ENCODE data around the gene CCL4. TPM values are rescaled to one million over a fixed set of nuclear protein-coding genes. Genes with fewer than 3 reads are reported as not detected.
A peak's percentile ranks its signal among the peaks of the same experiment; 100 is the strongest.
"Not testable (repeated sequence)": the region's sequence is repeated elsewhere in the genome, so short reads cannot be mapped to it uniquely, and the experiment has no call there.

CCL4 gene
- polyA plus RNA-seq, 1 donor from 2014 or later, result 8.4 TPM

DNA sequence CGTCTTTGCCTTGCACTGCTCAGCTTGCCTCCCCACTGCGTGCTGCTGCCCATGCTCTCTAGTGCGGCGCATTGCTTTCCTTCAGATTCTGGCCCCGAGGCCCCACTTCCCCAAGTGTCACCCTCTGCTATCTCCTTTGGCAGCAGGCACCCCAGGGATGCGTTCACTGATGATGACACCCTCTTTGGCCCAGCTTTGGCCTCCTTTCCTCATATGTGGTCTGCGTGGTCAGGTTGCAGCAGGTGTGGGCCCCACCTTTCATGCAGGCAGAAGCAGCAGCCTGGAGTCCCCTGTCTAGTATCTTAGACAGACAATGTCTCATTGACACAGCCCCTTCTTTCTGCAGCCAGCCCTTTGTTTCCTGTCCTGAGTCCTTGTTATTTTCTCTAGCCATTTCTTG is 8.9 kb upstream of the CCL4 start:
- peaks cover 40% of the 10 kb centered on the region for H3K27me3 Mint-ChIP-seq
- no peak overlapping the region for H3K4me3 Mint-ChIP-seq
- no peaks in the 10 kb centered on the region for H3K36me3 Mint-ChIP-seq
- no peak overlapping the region for H3K27ac Mint-ChIP-seq
- peaks cover 33 to 39% (median 34%) of the 10 kb centered on the region in 3 donors for H3K4me1 Mint-ChIP-seq
- H3K9me3 Mint-ChIP-seq, result no peaks in the 10 kb centered on the region

DNA sequence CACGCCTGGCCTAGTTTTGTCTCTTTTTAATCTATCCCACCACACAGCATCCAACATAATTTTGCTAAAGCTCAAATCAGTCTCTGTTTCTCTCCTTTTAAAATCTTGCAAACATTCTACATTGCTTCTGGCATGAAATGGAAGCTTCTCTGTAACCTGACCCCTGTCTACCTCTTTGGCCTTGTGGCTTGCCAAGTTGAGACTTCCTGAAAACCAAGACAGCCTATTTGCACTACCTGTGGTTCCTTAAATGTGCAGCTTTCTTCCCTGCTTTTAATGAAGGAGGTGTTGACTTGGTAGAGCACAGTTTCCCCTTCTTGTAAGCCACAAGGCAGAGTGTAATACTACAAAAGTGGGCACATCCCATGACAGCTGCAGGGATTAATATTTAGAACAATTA is 7.6 kb upstream of the CCL4 start:
- Mint-ChIP-seq H3K27me3 (peaks cover 45% of the 10 kb centered on the region), H3K9me3 (no peaks in the 10 kb centered on the region), H3K36me3 (no peaks in the 10 kb centered on the region), H3K4me1 (peaks cover 28 to 33% (median 30%) of the 10 kb centered on the region in 3 donors), H3K27ac (peak overlapping the region in 1 of 3 donors; percentile 61), H3K4me3 (no peak overlapping the region)

DNA sequence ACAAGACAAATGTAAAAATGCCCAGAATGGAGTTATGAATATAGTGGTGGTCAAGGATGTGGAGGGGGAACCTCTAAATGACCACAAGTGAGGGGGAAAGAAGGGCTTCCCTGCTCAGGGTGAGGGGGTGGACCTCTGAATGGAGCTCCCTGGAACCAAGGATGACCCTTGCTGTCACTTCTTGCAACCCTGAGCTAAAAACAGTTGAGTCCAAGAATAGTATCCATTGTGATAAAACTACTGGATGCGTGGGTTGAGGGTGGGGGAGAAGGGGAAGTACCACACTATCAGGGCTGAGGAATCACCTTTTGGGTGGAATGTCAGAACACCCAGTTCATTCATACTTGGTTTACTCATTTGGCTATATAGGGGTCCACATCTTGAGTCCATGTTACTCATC is 4.6 kb upstream of the CCL4 start:
- H3K4me3 Mint-ChIP-seq, H3K9me3 Mint-ChIP-seq, H3K36me3 Mint-ChIP-seq, H3K27ac Mint-ChIP-seq: not testable (repeated sequence)
- Mint-ChIP-seq H3K27me3 (peaks cover 52% of the 10 kb centered on the region), H3K4me1 (peaks cover 28 to 32% (median 30%) of the 10 kb centered on the region in 3 donors)

DNA sequence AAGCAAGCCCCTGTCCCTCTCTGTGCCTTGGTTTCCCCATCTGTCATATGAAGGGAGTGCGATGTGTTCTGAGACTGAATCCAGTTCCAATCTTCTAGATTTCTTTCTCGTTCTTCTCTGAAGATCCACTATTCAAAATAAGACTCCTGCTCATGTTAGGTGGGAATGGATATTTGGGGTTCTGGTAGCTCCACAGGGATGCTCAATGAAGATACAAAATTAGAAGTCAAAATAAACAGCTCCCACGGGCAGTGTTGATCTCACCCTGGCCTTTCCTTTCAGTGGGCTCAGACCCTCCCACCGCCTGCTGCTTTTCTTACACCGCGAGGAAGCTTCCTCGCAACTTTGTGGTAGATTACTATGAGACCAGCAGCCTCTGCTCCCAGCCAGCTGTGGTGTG is 619 bp downstream of the CCL4 start:
- peak overlapping the region in 2 of 4 donors; percentile 65 to 91 for H3K4me3 Mint-ChIP-seq
- peaks cover 40% of the 10 kb centered on the region for H3K27me3 Mint-ChIP-seq
- peaks cover 29 to 32% (median 29%) of the 10 kb centered on the region in 3 donors for H3K4me1 Mint-ChIP-seq
- H3K36me3 Mint-ChIP-seq, H3K9me3 Mint-ChIP-seq: not testable (repeated sequence)
- H3K27ac Mint-ChIP-seq, result peak overlapping the region in 1 of 3 donors; percentile 21

DNA sequence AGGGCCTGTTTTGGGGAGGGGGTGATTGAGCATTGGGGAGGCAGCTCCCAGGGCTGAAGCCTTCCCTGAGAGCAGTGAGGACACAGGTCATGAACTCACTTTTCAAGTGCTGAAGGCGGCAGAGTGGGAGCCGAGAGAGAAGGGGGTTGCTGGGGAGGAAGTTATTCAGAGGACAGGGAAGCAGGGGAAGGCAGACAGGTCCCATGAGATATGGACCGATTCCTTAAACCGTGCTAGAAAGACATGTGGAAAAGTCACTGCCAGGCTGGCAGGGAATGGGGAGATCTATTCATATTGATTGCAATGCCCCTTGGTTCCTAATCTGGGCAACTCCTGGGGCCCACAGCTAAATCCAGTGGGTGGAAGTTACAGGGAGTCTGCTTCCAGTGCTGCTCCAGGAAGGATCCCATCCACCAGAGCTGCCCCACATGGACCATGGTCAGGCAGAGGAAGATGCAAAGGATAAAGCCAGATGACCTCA is 1.1 kb downstream of the CCL4 start:
- peaks cover 2% of the 10 kb centered on the region for H3K36me3 Mint-ChIP-seq
- H3K27ac Mint-ChIP-seq, result peak overlapping the region in 1 of 3 donors; percentile 21
- peaks cover 25 to 29% (median 27%) of the 10 kb centered on the region in 3 donors for H3K4me1 Mint-ChIP-seq
- peak overlapping the region in 2 of 4 donors; percentile 65 to 91 for H3K4me3 Mint-ChIP-seq
- peaks cover 36% of the 10 kb centered on the region for H3K27me3 Mint-ChIP-seq
- H3K9me3 Mint-ChIP-seq, result no peaks in the 10 kb centered on the region

DNA sequence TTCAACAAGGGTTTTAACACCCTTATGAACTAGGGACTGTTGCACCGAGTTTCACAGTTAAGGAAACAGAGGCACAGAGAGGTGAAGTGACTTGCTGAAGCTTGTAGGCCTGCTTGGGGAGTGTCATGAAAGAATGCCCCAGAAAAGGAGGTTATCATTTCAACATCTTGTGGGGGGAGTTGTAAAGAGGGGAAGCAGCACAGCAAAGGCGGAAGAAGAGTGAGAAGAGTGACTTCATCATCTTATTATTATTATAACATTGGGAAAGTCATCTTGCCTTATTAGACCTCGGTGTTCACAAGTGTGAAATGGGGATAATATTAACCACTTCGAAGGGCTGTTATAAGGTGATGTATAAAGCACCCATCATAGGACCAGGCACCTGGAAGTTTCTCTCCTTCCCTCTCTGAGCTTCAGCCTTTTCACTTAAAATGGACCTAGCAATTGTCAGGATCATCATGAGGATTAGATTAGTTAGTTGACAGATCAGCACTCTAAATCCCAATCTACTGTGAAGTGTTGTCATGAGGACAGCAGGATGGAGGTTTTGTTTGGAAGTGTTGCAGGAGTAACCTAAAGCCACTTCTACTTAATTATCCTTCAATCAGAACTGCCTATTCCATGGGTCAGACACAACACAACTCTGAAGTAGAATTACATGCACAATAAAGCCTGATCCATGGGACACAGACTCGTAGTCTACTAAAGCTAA is 2.3 kb downstream of the CCL4 start:
- no peaks in the 10 kb centered on the region for H3K9me3 Mint-ChIP-seq
- H3K4me1 Mint-ChIP-seq, result peaks cover 20 to 29% (median 22%) of the 10 kb centered on the region in 3 donors
- H3K27ac Mint-ChIP-seq, result no peak overlapping the region
- H3K4me3 Mint-ChIP-seq, result peak overlapping the region in 1 of 4 donors; percentile 50
- H3K27me3 Mint-ChIP-seq, result peaks cover 31% of the 10 kb centered on the region
- H3K36me3 Mint-ChIP-seq, result peaks cover 2% of the 10 kb centered on the region

DNA sequence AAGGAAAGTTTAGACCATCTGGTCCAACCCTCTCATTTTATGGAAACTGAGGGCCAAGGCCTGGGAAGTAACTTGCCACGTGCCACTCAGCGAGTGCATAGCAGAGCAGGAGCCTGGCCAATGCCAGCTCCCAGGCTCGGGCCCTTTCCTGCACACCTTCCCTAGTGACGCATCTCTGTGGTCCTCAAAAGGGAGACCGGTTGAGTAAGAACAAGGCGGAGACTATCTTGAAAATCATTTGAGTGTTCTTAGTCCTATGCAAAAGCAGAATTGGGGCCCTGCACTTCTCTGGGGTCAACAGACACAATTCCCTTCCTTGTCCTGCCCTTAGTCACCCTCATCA is 2.8 kb downstream of the CCL4 start:
- no peak overlapping the region for H3K27ac Mint-ChIP-seq
- peaks cover 37% of the 10 kb centered on the region for H3K27me3 Mint-ChIP-seq
- H3K4me3 Mint-ChIP-seq, result no peak overlapping the region
- peaks cover 0 to 2% (median 0%) of the 10 kb centered on the region in 3 donors for H3K9me3 Mint-ChIP-seq
- peaks cover 20 to 32% (median 24%) of the 10 kb centered on the region in 3 donors for H3K4me1 Mint-ChIP-seq
- H3K36me3 Mint-ChIP-seq, result peaks cover 4% of the 10 kb centered on the region

DNA sequence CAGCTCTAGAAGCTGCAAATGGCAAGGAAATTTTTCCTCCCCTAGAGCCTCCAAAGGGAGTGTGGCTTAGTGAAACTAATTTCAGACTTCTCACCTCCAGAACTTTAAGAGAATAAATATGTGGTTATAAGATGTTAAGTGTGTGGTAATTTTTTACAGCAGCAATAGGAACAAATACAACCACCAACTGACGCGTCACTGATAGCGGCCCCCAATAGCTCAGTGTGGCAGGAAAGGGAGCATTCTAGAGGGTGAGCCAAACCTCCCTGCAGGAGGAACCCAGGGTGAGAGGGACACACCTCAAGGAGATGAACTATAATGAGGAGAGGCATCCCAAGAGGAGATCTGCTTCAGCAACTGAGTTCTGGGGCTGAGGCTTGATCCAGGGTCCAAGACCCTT is 4.0 kb downstream of the CCL4 start:
- Mint-ChIP-seq H3K9me3 (peaks cover 2 to 10% (median 8%) of the 10 kb centered on the region in 3 donors), H3K4me1 (peaks cover 18 to 28% (median 23%) of the 10 kb centered on the region in 3 donors), H3K27me3 (peaks cover 36% of the 10 kb centered on the region), H3K36me3 (peaks cover 6% of the 10 kb centered on the region), H3K4me3 (no peak overlapping the region), H3K27ac (no peak overlapping the region)

DNA sequence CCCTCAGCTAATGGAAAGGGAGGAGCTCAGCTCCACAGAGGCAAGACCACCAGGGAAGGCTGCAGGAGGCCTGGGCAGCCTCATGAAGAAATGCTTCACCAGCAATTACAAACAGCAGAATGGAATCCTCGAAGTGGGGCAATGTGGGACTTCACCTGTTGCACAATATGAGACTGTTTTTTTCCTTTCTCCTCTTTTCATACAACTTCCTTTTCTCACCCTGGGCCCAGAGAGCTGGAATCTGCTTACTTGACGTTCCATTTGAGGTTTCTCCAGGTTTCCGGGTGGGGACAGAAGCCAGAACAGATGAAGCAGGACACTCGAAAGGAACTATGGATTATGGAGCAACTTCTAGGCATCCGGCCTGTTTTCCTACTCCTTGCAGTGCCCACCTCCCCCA is 4.6 kb downstream of the CCL4 start:
- not testable (repeated sequence) for H3K36me3 Mint-ChIP-seq, H3K4me3 Mint-ChIP-seq
- Mint-ChIP-seq H3K27me3 (peaks cover 31% of the 10 kb centered on the region), H3K4me1 (peaks cover 12 to 22% (median 16%) of the 10 kb centered on the region in 3 donors), H3K27ac (peak overlapping the region in 1 of 3 donors; percentile 65), H3K9me3 (peaks cover 2 to 12% (median 10%) of the 10 kb centered on the region in 3 donors)

DNA sequence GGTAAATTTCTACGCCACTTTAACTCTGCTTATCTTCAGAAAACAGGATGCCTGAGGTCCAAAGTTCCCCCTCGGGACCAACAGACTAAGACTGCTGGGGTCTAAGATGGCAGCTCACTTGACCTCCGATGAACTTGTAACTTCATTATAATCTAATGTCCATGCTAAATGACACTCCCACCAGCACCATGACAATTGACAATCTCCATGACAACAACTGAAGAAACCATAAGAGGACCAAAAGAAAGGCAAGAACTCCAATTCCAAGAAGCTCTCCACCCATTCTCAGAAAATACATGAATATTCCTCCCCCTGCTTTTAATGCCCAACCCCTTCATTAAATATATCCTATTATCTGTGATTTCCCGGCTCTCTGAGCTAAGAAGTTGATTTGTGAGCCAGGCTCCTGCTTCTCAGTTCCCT is 7.5 kb downstream of the CCL4 start:
- Mint-ChIP-seq H3K4me1 (peaks cover 0 to 6% (median 3%) of the 10 kb centered on the region in 3 donors), H3K36me3 (peaks cover 8% of the 10 kb centered on the region), H3K9me3 (peaks cover 5 to 12% (median 10%) of the 10 kb centered on the region in 3 donors), H3K27ac (no peak overlapping the region), H3K4me3 (no peak overlapping the region), H3K27me3 (peaks cover 12% of the 10 kb centered on the region)

DNA sequence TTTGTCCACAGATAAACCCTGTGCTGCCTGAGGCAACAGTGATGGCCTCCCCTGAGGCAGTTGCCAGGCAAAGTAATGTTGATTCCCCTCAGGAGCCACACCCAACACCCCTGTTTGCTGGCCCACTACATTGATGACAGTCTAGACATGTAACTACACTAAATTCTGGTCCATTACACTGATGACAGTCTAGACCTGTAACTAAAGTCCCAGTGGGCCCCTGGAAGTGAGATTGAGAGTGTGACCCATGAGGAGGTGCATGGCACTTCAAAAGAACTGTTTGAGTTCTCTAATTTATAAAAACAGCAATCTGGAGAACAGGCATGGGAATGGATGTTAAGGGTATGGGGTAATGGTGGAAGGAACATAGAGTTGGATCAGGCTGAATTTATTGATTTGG is 8.9 kb downstream of the CCL4 start:
- Mint-ChIP-seq H3K4me3 (no peak overlapping the region), H3K27ac (no peak overlapping the region), H3K27me3 (peaks cover 9% of the 10 kb centered on the region), H3K36me3 (peaks cover 6% of the 10 kb centered on the region), H3K9me3 (peaks cover 5 to 12% (median 10%) of the 10 kb centered on the region in 3 donors), H3K4me1 (peaks cover 0 to 6% (median 3%) of the 10 kb centered on the region in 3 donors)

DNA sequence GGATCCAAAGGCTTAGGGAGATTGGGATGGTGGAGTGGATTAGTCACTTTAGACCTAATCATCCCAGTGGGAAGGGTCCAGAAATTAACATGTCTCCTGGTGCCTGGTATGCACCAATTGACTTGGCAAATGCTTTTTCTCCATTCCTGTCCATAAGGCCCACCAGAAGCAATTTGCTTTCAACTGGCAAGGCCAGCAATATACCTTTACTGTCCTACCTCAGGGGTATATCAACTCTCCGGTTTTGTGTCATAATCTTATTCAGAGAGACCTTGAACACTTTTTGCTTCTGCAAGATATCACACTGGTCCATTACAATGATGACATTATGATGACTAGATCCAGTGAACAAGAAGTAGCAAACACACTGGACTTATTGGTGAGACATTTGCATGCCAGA is 9.5 kb downstream of the CCL4 start:
- H3K27me3 Mint-ChIP-seq, H3K4me1 Mint-ChIP-seq, H3K4me3 Mint-ChIP-seq, H3K27ac Mint-ChIP-seq, H3K36me3 Mint-ChIP-seq: not testable (repeated sequence)
- peaks cover 5 to 12% (median 10%) of the 10 kb centered on the region in 3 donors for H3K9me3 Mint-ChIP-seq

DNA sequence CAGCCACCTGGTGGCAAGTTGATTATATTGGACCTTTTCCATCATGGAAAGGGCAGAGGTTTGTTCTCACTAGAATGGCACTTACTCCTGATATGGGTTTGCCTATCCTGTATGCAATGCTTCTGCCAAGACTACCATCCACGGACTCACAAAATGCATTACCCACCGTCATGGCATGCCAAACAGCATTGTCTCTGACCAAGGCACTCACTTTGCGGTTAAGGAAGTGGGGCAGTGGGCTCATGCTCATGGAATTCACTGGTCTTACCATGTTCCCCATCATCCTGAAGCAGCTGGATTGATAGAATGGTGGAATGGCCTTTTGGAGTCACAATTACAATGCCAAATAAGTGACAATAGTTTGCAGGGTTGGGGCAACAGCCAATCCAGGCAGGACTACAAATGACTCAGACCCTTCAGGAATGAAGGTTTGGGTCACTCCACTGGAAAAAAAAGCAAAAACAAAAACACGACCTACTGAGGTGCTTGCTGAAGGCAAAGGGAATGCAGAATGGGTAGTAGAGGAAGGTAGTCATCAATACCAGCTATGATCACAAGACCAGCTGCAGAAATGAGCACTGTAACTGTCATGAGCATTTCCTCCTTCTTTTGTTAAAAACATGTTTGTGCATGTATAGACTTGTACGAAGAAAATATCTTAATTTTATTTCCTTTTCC is 11.5 kb downstream of the CCL4 start:
- peaks cover 5 to 12% (median 10%) of the 10 kb centered on the region in 3 donors for H3K9me3 Mint-ChIP-seq
- not testable (repeated sequence) for H3K27me3 Mint-ChIP-seq, H3K4me3 Mint-ChIP-seq, H3K27ac Mint-ChIP-seq, H3K36me3 Mint-ChIP-seq
- H3K4me1 Mint-ChIP-seq, result peaks cover 0 to 13% (median 3%) of the 10 kb centered on the region in 3 donors

DNA sequence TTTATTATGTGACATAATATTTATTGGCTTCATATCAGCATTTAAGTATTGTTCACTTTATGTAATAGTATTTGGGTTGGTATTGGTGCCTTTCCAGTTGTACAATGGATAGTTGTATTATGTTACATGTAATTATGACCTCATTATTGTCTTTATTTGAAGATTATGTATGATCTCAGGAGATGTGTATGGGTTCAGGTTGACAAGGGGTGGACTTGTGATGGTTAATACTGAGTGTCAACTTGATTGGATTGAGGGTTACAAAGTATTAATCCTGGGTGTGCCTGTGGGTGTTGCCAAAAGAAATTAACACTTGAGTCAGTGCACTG is 12.0 kb downstream of the CCL4 start:
- H3K4me3 Mint-ChIP-seq, H3K27ac Mint-ChIP-seq, H3K36me3 Mint-ChIP-seq, H3K27me3 Mint-ChIP-seq: not testable (repeated sequence)
- Mint-ChIP-seq H3K4me1 (peaks cover 0 to 12% (median 3%) of the 10 kb centered on the region in 3 donors), H3K9me3 (peaks cover 5 to 12% (median 11%) of the 10 kb centered on the region in 3 donors)

DNA sequence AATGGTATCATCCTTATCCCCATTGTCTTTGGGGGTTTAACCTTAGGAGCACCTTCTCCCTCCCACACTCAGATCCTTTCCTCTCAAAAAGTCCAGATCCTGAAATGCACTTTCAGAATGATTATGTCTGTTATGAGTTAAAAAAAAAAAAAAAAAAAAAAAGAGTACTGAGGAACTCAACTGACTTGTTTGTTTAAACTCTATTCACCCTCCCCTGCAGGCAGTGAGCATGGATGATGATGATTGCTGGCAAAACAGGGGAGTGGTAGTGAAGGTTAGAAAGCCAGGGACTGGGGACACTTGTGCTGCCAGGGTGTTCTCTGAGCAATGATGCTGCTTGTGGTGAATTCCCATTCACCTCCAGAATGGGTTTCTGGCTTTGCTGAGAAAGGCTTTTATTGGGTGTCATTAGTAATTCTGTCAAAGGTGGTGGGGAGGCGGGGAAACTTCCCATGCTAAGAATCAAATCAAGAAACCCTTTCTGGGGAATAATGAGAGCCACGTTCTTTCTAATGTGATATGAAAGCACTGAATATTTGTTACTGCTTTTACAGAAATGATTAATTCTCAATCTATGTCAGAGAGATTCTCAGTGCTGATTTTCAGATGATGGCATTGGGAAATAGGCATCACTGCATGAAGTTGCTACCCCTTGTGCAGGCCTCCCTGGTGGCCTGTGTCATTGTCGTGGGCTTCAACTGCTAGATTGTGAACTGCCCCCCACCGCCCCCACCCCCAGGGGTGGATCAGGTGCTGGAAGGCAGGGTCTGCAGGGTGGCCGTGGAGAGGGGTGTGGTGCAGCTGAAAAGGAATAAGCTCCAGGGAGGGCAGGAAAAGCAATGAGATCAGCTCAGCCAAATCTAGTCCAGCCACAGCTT is 14.1 kb downstream of the CCL4 start:
- peaks cover 0 to 8% (median 0%) of the 10 kb centered on the region in 3 donors for H3K4me1 Mint-ChIP-seq
- H3K9me3 Mint-ChIP-seq, result peaks cover 2 to 6% (median 4%) of the 10 kb centered on the region in 3 donors
- H3K27me3 Mint-ChIP-seq, result peaks cover 10% of the 10 kb centered on the region
- peaks cover under 1% of the 10 kb centered on the region for H3K36me3 Mint-ChIP-seq
- H3K4me3 Mint-ChIP-seq, result no peak overlapping the region
- peak overlapping the region in 1 of 3 donors; percentile 49 for H3K27ac Mint-ChIP-seq
